GM12875 (cell line): ENCODE data around the gene TEC.

ENCODE experiments used
- H3K4me3 ChIP-seq: one replicate; pipeline ENCODE4 v1.5.1; 2011; ENCODE audit warnings: low read depth, low read length, control low read depth
- CTCF ChIP-seq: IDR thresholded peaks from 2 replicates; pipeline ENCODE4 v1.5.1; 2011; ENCODE audit warnings: low read depth, mild to moderate bottlenecking, control low read depth, inconsistent platforms, low read length, moderate library complexity, borderline replicate concordance; ENCODE audit not compliant: insufficient read depth

Gene TEC

GRCh38 chr4:48163746-48164145 lies 105.9 kb downstream of the TEC start:
- H3K4me3 ChIP-seq: no peak overlapping the region
- TF ChIP-seq CTCF: no peak

- H3K4me3 ChIP-seq: no peak overlapping the region
- no peak for TF ChIP-seq CTCF
Measured at GRCh38 chr4:48162162-48162561, 107.5 kb downstream of the TEC start.

- H3K4me3 ChIP-seq: no peak overlapping the region
- TF ChIP-seq CTCF: no peak
Measured at GRCh38 chr4:48157271-48157670, 112.4 kb downstream of the TEC start.

GRCh38 chr4:48156423-48156822 lies 113.2 kb downstream of the TEC start:
- H3K4me3 ChIP-seq: no peak overlapping the region
- no peak for TF ChIP-seq CTCF

GRCh38 chr4:48153791-48154550 lies 115.7 kb downstream of the TEC start:
- no peak overlapping the region for H3K4me3 ChIP-seq
- TF ChIP-seq CTCF: no peak

GRCh38 chr4:48152259-48152658 lies 117.4 kb downstream of the TEC start:
- no peak overlapping the region for H3K4me3 ChIP-seq
- TF ChIP-seq CTCF: no peak

- no peak for TF ChIP-seq CTCF
- no peak overlapping the region for H3K4me3 ChIP-seq
Measured at GRCh38 chr4:48149827-48150370, 119.7 kb downstream of the TEC start.
